H1 (cell line): ENCODE measurements around the gene NENF. TPM values are rescaled to one million over a fixed set of nuclear protein-coding genes. Genes with fewer than 3 reads are reported as not detected.
A peak's percentile ranks its signal among the peaks of the same experiment; 100 is the strongest.

Experiments used
- CTCF ChIA-PET: fragments of 300-600 bp; sonication (Branson Sonifier 250); formaldehyde crosslinking; loops from one replicate; lab custom pipeline; 2021; ENCODE audit not compliant: partially characterized antibody; lab: Charles Lee
- POLR2A ChIA-PET: fragments of 300-600 bp; sonication (Branson Sonifier 250); formaldehyde crosslinking; loops from one replicate; lab custom pipeline; 2021; ENCODE audit warnings: inconsistent platforms; ENCODE audit not compliant: partially characterized antibody; lab: Charles Lee
- DNase-seq, 2 experiments: peaks; one replicate each; pipeline versions ENCODE4 v3.0.0 to v3.0.0-alpha.2; 2010 to 2022; ENCODE audit warnings: low spot score in 2 of 2, low read depth in 1 of 2, mixed read lengths in 1 of 2
- FAIRE-seq: peaks from 2 replicates; lab custom pipeline; 2011; peaks lifted over from hg19 to GRCh38; lab: Jason Lieb, UNC
- H2AFZ ChIP-seq: 2 replicates; pipeline ENCODE4 v1.8.1; 2012; ENCODE audit warnings: low read length, inconsistent platforms
- H2AK5ac ChIP-seq: 2 replicates; pipeline ENCODE4 v1.6.1; 2013; ENCODE audit warnings: low read depth, low read length
- H2BK120ac ChIP-seq: replicated peaks from 2 replicates; pipeline ENCODE3; 2013; ENCODE audit warnings: low read depth, low read length, inconsistent platforms
- H2BK12ac ChIP-seq: 2 replicates; pipeline ENCODE4 v1.6.1; 2013; ENCODE audit warnings: low read depth, low read length
- H2BK15ac ChIP-seq: 2 replicates; pipeline ENCODE4 v1.6.1; 2013; ENCODE audit warnings: low read length
- H2BK20ac ChIP-seq: 2 replicates; pipeline ENCODE4 v1.6.1; 2013; ENCODE audit warnings: low read length
- H2BK5ac ChIP-seq: 2 replicates; pipeline ENCODE4 v1.6.1; 2013; ENCODE audit warnings: low read depth, low read length
- H3K14ac ChIP-seq: 2 replicates; pipeline ENCODE4 v1.6.1; 2013; ENCODE audit warnings: inconsistent platforms; ENCODE audit not compliant: insufficient read length
- H3K18ac ChIP-seq: 2 replicates; pipeline ENCODE4 v1.6.1; 2013; ENCODE audit warnings: low read length; ENCODE audit errors: extremely low read depth
- H3K23ac ChIP-seq: 2 replicates; pipeline ENCODE4 v1.6.1; 2013; ENCODE audit warnings: inconsistent platforms; ENCODE audit not compliant: insufficient read length
- H3K23me2 ChIP-seq: 2 replicates; pipeline ENCODE4 v1.6.1; 2013; ENCODE audit warnings: low read depth, low read length
- H3K27ac ChIP-seq: 2 replicates; pipeline ENCODE4 v1.6.1; 2011; ENCODE audit warnings: low read depth, low read length, inconsistent platforms
- H3K27me3 ChIP-seq, 4 experiments: replicated peaks in 1 of 4; 1 replicate in 1 of 4; 2 replicates in 3 of 4; pipeline versions ENCODE4 v1.6.1 to v1.8.1; 2011 to 2013; ENCODE audit warnings: low read length in 3 of 4, mild to moderate bottlenecking in 3 of 4, inconsistent platforms in 2 of 4, mixed read lengths in 2 of 4, moderate library complexity in 1 of 4; ENCODE audit not compliant: control insufficient read depth in 3 of 4, insufficient read depth in 3 of 4; ENCODE audit errors: extremely low read depth in 1 of 4
- H3K36me3 ChIP-seq, 4 experiments: 2 replicates each; pipeline versions ENCODE4 v1.6.1 to v1.8.1; 2011 to 2013; ENCODE audit warnings: mild to moderate bottlenecking in 4 of 4, low read length in 3 of 4, moderate library complexity in 2 of 4, control low read depth in 1 of 4, inconsistent platforms in 1 of 4; ENCODE audit not compliant: insufficient read depth in 4 of 4, control insufficient read depth in 2 of 4
- H3K4ac ChIP-seq: replicated peaks from 2 replicates; pipeline ENCODE3; 2013; ENCODE audit warnings: low read length, low read depth, mixed read lengths, inconsistent platforms; ENCODE audit not compliant: insufficient read length
- H3K4me1 ChIP-seq, 4 experiments: replicated peaks in 1 of 4; 1 replicate in 1 of 4; 2 replicates in 3 of 4; pipeline versions ENCODE4 v1.6.1 to v1.8.1; 2011 to 2013; ENCODE audit warnings: low read length in 3 of 4, inconsistent platforms in 2 of 4, mixed read lengths in 1 of 4; ENCODE audit not compliant: insufficient read depth in 4 of 4, control insufficient read depth in 3 of 4
- H3K4me2 ChIP-seq, 2 experiments: 2 replicates each; pipeline versions ENCODE4 v1.6.1 to v1.8.1; 2011 to 2013; ENCODE audit warnings: low read depth in 2 of 2, low read length in 2 of 2, control low read depth in 1 of 2, inconsistent platforms in 1 of 2, mild to moderate bottlenecking in 1 of 2; ENCODE audit not compliant: insufficient read depth in 1 of 2
- H3K4me3 ChIP-seq, 4 experiments: fragments of 200-600, 300-600 bp in 1 of 4; sonication (generic), shearing (Covaris generic), sonication (Bioruptor Twin) in 1 of 4; 2 replicates each; pipeline versions ENCODE4 v1.5.1 to v1.8.1; 2011 to 2016; ENCODE audit warnings: low read length in 4 of 4, low read depth in 3 of 4, control low read depth in 2 of 4, inconsistent platforms in 2 of 4, mild to moderate bottlenecking in 2 of 4, mixed read lengths in 1 of 4, moderate library complexity in 1 of 4; ENCODE audit not compliant: insufficient read depth in 2 of 4; ENCODE audit errors: extremely low read depth in 1 of 4
- H3K56ac ChIP-seq: replicated peaks from 2 replicates; pipeline ENCODE3; 2013; ENCODE audit warnings: low read depth, mild to moderate bottlenecking, mixed read lengths, low read length, inconsistent platforms; ENCODE audit not compliant: insufficient read length
- H3K79me1 ChIP-seq: 2 replicates; pipeline ENCODE4 v1.6.1; 2013; ENCODE audit warnings: low read depth, low read length, control low read depth
- H3K79me2 ChIP-seq, 2 experiments: 2 replicates each; pipeline versions ENCODE4 v1.6.1 to v1.8.1; 2012 to 2013; ENCODE audit warnings: low read length in 2 of 2, mild to moderate bottlenecking in 2 of 2, inconsistent platforms in 1 of 2; ENCODE audit not compliant: insufficient read depth in 2 of 2, control insufficient read depth in 1 of 2
- H3K9ac ChIP-seq, 4 experiments: replicated peaks in 1 of 4; 1 replicate in 1 of 4; 2 replicates in 3 of 4; pipeline versions ENCODE4 v1.6.1 to v1.8.1; 2011 to 2013; ENCODE audit warnings: low read depth in 3 of 4, low read length in 3 of 4, control low read depth in 2 of 4, mild to moderate bottlenecking in 2 of 4, moderate library complexity in 2 of 4, inconsistent platforms in 1 of 4; ENCODE audit errors: extremely low read depth in 1 of 4
- H3K9me3 ChIP-seq, 2 experiments: 2 replicates each; pipeline versions ENCODE4 v1.6.1 to v1.8.1; 2012 to 2013; ENCODE audit warnings: mild to moderate bottlenecking in 2 of 2, moderate library complexity in 2 of 2, control low read depth in 1 of 2, inconsistent platforms in 1 of 2, low read depth in 1 of 2, low read length in 1 of 2, mixed read lengths in 1 of 2; ENCODE audit not compliant: insufficient read depth in 2 of 2
- H4K20me1 ChIP-seq, 2 experiments: replicated peaks in 1 of 2; 2 replicates each; pipeline versions ENCODE3 to v1.8.1; 2011 to 2013; ENCODE audit warnings: inconsistent platforms in 2 of 2, low read length in 2 of 2, mild to moderate bottlenecking in 1 of 2; ENCODE audit not compliant: insufficient read depth in 2 of 2, control insufficient read depth in 1 of 2
- H4K5ac ChIP-seq: 2 replicates; pipeline ENCODE4 v1.6.1; 2013; ENCODE audit warnings: low read length, low read depth, mixed read lengths, inconsistent platforms; ENCODE audit not compliant: insufficient read length
- H4K8ac ChIP-seq: 2 replicates; pipeline ENCODE4 v1.8.0; 2013; ENCODE audit warnings: mild to moderate bottlenecking, moderate library complexity, low read length, inconsistent platforms; ENCODE audit not compliant: insufficient read depth; ENCODE audit errors: extremely low read depth
- H4K91ac ChIP-seq: replicated peaks from 2 replicates; pipeline ENCODE3; 2013; ENCODE audit warnings: low read length, mixed read lengths, inconsistent platforms; ENCODE audit not compliant: insufficient read length
- CBX8 ChIP-seq: fragments of 300-800, 300-1000 bp; sonication (generic); IDR thresholded peaks from 2 replicates; pipeline ENCODE4 v1.7.1; 2016; ENCODE audit warnings: low read depth, low read length, borderline replicate concordance
- CHD1 ChIP-seq: IDR thresholded peaks from 2 replicates; pipeline ENCODE4 v1.6.1; 2012; ENCODE audit warnings: low read depth, low read length, improper control_type of control experiment
- CREB1 ChIP-seq: IDR thresholded peaks from 2 replicates; pipeline ENCODE4 v1.6.1; 2012; ENCODE audit warnings: inconsistent platforms
- EZH2 ChIP-seq: fragments of 200-600 bp; sonication (generic); IDR thresholded peaks from 2 replicates; pipeline ENCODE4 v1.7.1; 2012; ENCODE audit warnings: low read depth, mild to moderate bottlenecking, moderate library complexity, low read length, inconsistent platforms; ENCODE audit not compliant: severe bottlenecking
- HDAC2 ChIP-seq, 2 experiments: fragments of 300-600 bp in 1 of 2; sonication (generic) in 1 of 2; IDR thresholded peaks; 2 replicates each; pipeline ENCODE4 v1.6.1; 2011 to 2012; ENCODE audit warnings: low read depth in 2 of 2, low read length in 2 of 2, mild to moderate bottlenecking in 2 of 2, moderate library complexity in 2 of 2, borderline replicate concordance in 1 of 2, inconsistent platforms in 1 of 2
- KDM1A ChIP-seq: fragments of 200-600, 300-600 bp; sonication (generic); IDR thresholded peaks from 2 replicates; pipeline ENCODE4 v1.7.1; 2016; ENCODE audit warnings: mild to moderate bottlenecking, low read length, borderline replicate concordance
- MAX ChIP-seq: IDR thresholded peaks from 2 replicates; pipeline ENCODE4 v1.6.1; 2012; ENCODE audit warnings: inconsistent platforms
- NRF1 ChIP-seq: IDR thresholded peaks from 2 replicates; pipeline ENCODE4 v1.6.1; 2011; ENCODE audit warnings: mild to moderate bottlenecking, low read depth, low read length, improper control_type of control experiment
- POLR2AphosphoS5 ChIP-seq: IDR thresholded peaks from 2 replicates; pipeline ENCODE4 v1.6.1; 2011; ENCODE audit warnings: low read depth, low read length
- SUZ12 ChIP-seq: fragments of 200-600 bp; sonication (generic); IDR thresholded peaks from 2 replicates; pipeline ENCODE4 v1.6.1; 2012; ENCODE audit warnings: mild to moderate bottlenecking, inconsistent platforms, low read length, moderate library complexity, mixed read lengths
- TAF1 ChIP-seq: IDR thresholded peaks from 2 replicates; pipeline ENCODE4 v1.6.1; 2011; ENCODE audit warnings: mild to moderate bottlenecking, low read depth, low read length
- TCF12 ChIP-seq: IDR thresholded peaks from 2 replicates; pipeline ENCODE4 v1.6.1; 2011; ENCODE audit warnings: low read depth, mild to moderate bottlenecking, low read length
- WGBS, 2 experiments: shearing (Covaris generic) in 1 of 2; methylation state at CpG; one replicate each; pipeline versions ENCODE4 v1.1.6 to v1.1.7; 2013 to 2015; ENCODE audit warnings: low lambda C conversion rate in 2 of 2, mixed read lengths in 2 of 2, inconsistent platforms in 1 of 2, low coverage in 1 of 2, missing lambda C conversion rate in 1 of 2; ENCODE audit not compliant: insufficient replicate concordance in 2 of 2, insufficient coverage in 1 of 2, insufficient read length in 1 of 2; ENCODE audit errors: extremely low coverage in 1 of 2, missing lambda C conversion rate in 1 of 2; 5-methylcytosine and 5-hydroxymethylcytosine counted together
- polyA plus RNA-seq, 7 experiments: library from polyadenylated mRNA; depleted of rRNA in 3 of 7; stranded (reverse) in 5 of 7; unstranded in 2 of 7; fragments of >200 nt in 5 of 7; fragments of 200-250 nt in 2 of 7; gene quantifications; 1 replicate in 5 of 7; 2 replicates in 1 of 7; 4 replicates in 1 of 7; pipeline versions ENCODE4 v1.2.1 to v1.2.3, GENCODE V29; 2011 to 2013; ENCODE audit warnings: missing spikeins in 2 of 7, mixed read lengths in 2 of 7
- total RNA-seq: library from RNA; stranded (reverse); fragmentation: NEBNext Ultra II Directional; extraction: Animal tissue kit (Norgen Biotek cat#: 25700); gene quantifications from 2 replicates; pipeline ENCODE4 v1.2.1, GENCODE V29; 2021
- TF ChIP-seq, protein P1 (sequence below): IDR thresholded peaks from 2 replicates; pipeline ENCODE4 v1.6.1; 2012; ENCODE audit warnings: low read length, inconsistent platforms

Gene NENF
- total and polyA plus RNA-seq, 2 of the 8 experiments (the other 6 are each of a cell fraction or from before 2014, with no cell fraction given) = 27.0 to 28.0 TPM

- H3K4me3 ChIP-seq = no peak overlapping the region
- no peak overlapping the region for H3K9ac ChIP-seq
- no peak overlapping the region for H3K23ac ChIP-seq
- DNase-seq (no peak), FAIRE-seq (no peak)
- no peak overlapping the region for H2AFZ ChIP-seq
- H2BK5ac ChIP-seq = no peak overlapping the region
- 0 out of 2 replicates have a peak overlapping the region, but pooled peaks have one; percentile 4 for H4K8ac ChIP-seq
- H3K4me1 ChIP-seq = no peaks in the 10 kb centered on the region
- H3K79me2 ChIP-seq = no peaks in the 10 kb centered on the region
- no peak overlapping the region for H3K56ac ChIP-seq
- 84% methylated on average over 2 of the region's 2 CpGs; no CpG with 5 or more reads in 1 of the 2 experiments for WGBS, 2 experiments
- ChIA-PET POLR2A (no interaction called here), CTCF (no interaction called here)
- no peak overlapping the region for H3K14ac ChIP-seq
- H2BK120ac ChIP-seq = no peak overlapping the region
- no peaks in the 10 kb centered on the region for H3K23me2 ChIP-seq
- no peak overlapping the region for H3K18ac ChIP-seq
- no peak overlapping the region for H2BK20ac ChIP-seq
- no peak overlapping the region for H3K4ac ChIP-seq
- no peak overlapping the region for H4K91ac ChIP-seq
- H3K4me2 ChIP-seq = no peak overlapping the region
- H2BK12ac ChIP-seq = no peak overlapping the region
- H2AK5ac ChIP-seq = no peak overlapping the region
- no peaks in the 10 kb centered on the region for H3K79me1 ChIP-seq
- H3K36me3 ChIP-seq = no peaks in the 10 kb centered on the region; a peak in 1 of 8 replicates
- no peaks in the 10 kb centered on the region for H4K20me1 ChIP-seq
- H3K27me3 ChIP-seq = no peaks in the 10 kb centered on the region
- no peaks in the 10 kb centered on the region for H3K9me3 ChIP-seq
- no peak overlapping the region for H3K27ac ChIP-seq
- H4K5ac ChIP-seq = no peak overlapping the region
- no peak overlapping the region for H2BK15ac ChIP-seq
- TF ChIP-seq NRF1 (no peak), EZH2 (no peak), KDM1A (no peak), TCF12 (no peak), HDAC2 (IDR thresholded peaks at IDR 0.05; ENCODE audit: borderline replicate concordance in 1 of 2, low read depth in 2 of 2, low read length in 2 of 2) (no peak), MAX (no peak), SUZ12 (no peak), CBX8 (no peak), POLR2AphosphoS5 (no peak), TAF1 (no peak), CREB1 (no peak), CHD1 (no peak)
- TF ChIP-seq, protein P1, sequence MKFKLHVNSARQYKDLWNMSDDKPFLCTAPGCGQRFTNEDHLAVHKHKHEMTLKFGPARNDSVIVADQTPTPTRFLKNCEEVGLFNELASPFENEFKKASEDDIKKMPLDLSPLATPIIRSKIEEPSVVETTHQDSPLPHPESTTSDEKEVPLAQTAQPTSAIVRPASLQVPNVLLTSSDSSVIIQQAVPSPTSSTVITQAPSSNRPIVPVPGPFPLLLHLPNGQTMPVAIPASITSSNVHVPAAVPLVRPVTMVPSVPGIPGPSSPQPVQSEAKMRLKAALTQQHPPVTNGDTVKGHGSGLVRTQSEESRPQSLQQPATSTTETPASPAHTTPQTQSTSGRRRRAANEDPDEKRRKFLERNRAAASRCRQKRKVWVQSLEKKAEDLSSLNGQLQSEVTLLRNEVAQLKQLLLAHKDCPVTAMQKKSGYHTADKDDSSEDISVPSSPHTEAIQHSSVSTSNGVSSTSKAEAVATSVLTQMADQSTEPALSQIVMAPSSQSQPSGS = no peak
Measured at GRCh38 chr1:212447478-212447877, 14.8 kb downstream of the NENF start.
